ENCODE data around the gene CFAP300. TPM values are rescaled to one million over a fixed set of nuclear protein-coding genes. Genes with fewer than 3 reads are reported as not detected.

CFAP300 gene
- total RNA-seq, 2 donors from 2014 or later = 2.9 to 5.2 TPM

- H3K36me3 Mint-ChIP-seq (ENCODE audit: low read depth) = peaks cover 4% of the 10 kb centered on the region
- TF ChIP-seq CTCF (conservative IDR thresholded peaks at IDR 0.05) = no peak
- 0% methylated on average over 1 of the region's 1 CpG; no CpG with 5 or more reads in 1 of the 2 experiments for WGBS, 2 experiments (ENCODE audit: insufficient coverage in 1 of 2, insufficient read length in 1 of 2)
- no peaks in the 10 kb centered on the region for H3K4me1 ChIP-seq (ENCODE audit: control insufficient read depth, insufficient read depth, low read length)
- no peaks in the 10 kb centered on the region for H3K36me3 ChIP-seq (ENCODE audit: control insufficient read depth, insufficient read depth, low read length)
- peaks cover 37% of the 10 kb centered on the region for H3K9me3 ChIP-seq (ENCODE audit: control insufficient read depth, low read length)
- no peaks in the 10 kb centered on the region for H3K4me1 Mint-ChIP-seq
- H3K27me3 Mint-ChIP-seq (ENCODE audit: insufficient read depth) = no peaks in the 10 kb centered on the region
- H3K9me3 Mint-ChIP-seq = peaks cover 34% of the 10 kb centered on the region
- no peak overlapping the region for H3K4me3 Mint-ChIP-seq
- no peak overlapping the region for H3K4me3 ChIP-seq (ENCODE audit: low read length)
- no peak for DNase-seq
- H3K27me3 ChIP-seq (ENCODE audit: control insufficient read depth, insufficient read depth, low read length, poor library complexity, severe bottlenecking) = no peaks in the 10 kb centered on the region
- H3K27ac ChIP-seq (ENCODE audit: low read depth, low read length) = no peak overlapping the region
- no peak overlapping the region for H3K9ac ChIP-seq (ENCODE audit: extremely low read depth, low read length, poor library complexity, severe bottlenecking)
- no peak overlapping the region for H3K27ac Mint-ChIP-seq
Observed at GRCh38 chr11:102070766-102071165, 23.5 kb downstream of the CFAP300 start.

DNA sequence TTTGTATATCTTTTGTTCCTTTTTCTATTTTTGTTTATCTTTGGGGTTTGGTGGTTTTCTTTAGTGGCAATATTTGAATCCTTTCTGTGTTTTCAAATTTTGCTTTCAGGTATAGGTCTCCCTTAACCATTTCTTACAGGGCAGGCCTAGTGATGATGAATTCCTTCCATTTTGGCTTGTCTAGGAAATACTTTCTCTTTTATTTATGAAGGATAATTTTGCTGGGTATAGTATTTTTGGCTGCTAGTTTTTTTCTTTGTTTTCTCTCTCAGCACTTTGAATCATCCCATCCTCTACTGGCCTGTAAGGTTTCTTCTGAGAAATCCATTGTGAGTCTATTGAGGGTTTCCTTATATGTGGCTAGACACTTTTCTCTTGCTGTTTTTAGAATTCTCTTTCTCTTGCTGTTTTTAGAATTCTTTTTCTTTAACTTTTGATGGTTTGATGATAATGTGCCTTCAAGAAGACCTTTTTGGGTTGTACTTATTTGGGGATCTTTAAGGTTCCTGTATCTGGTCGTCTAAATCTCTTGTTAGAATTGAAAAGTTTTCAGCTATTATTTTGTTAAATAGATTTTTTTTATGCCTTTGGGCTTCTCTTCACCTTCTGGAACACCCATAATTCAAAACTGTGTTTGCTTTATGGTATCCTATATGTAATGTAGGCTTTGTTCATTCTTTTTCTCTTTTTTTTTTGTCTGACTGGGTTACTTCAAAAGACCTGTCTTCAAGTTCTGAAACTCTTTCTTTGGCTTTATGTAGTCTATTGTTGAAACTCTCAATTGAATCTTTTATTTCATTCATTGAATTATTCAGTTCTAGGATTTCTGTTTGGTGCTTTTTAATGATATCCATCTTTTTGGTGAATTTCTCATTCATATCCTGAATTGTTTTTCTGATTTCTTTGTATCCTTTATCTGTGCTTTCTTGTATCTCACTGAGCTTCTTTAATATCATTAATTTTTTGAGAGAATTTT is 24.5 kb downstream of the CFAP300 start:
- Histone ChIP-seq H3K36me3 (ENCODE audit: control insufficient read depth, insufficient read depth, low read length) (no peaks in the 10 kb centered on the region), H3K4me3 (ENCODE audit: low read length) (no peak overlapping the region), H3K9ac (ENCODE audit: extremely low read depth, low read length, poor library complexity, severe bottlenecking) (no peak overlapping the region), H3K27me3 (ENCODE audit: control insufficient read depth, insufficient read depth, low read length, poor library complexity, severe bottlenecking) (no peaks in the 10 kb centered on the region), H3K4me1 (ENCODE audit: control insufficient read depth, insufficient read depth, low read length) (no peaks in the 10 kb centered on the region), H3K27ac (ENCODE audit: low read depth, low read length) (no peak overlapping the region), H3K9me3 (ENCODE audit: control insufficient read depth, low read length) (peaks cover 37% of the 10 kb centered on the region)
- Mint-ChIP-seq H3K4me1 (peaks cover 2% of the 10 kb centered on the region), H3K27me3 (ENCODE audit: insufficient read depth) (no peaks in the 10 kb centered on the region), H3K4me3 (no peak overlapping the region), H3K36me3 (ENCODE audit: low read depth) (peaks cover 4% of the 10 kb centered on the region), H3K27ac (no peak overlapping the region), H3K9me3 (peaks cover 34% of the 10 kb centered on the region)
- WGBS, 2 experiments (ENCODE audit: insufficient coverage in 1 of 2, insufficient read length in 1 of 2) = 75% methylated on average over 1 of the region's 1 CpG; no CpG with 5 or more reads in 1 of the 2 experiments
- no peak for DNase-seq
- no peak for TF ChIP-seq CTCF (conservative IDR thresholded peaks at IDR 0.05)

- peaks cover 34% of the 10 kb centered on the region for H3K9me3 Mint-ChIP-seq
- 92% methylated on average over 2 of the region's 2 CpGs; no CpG with 5 or more reads in 1 of the 2 experiments for WGBS, 2 experiments (ENCODE audit: insufficient coverage in 1 of 2, insufficient read length in 1 of 2)
Observed at GRCh38 chr11:102073253-102073652, 26.0 kb downstream of the CFAP300 start.

More at GRCh38 chr11:102073253-102073652, 26.0 kb downstream of the CFAP300 start:
- Mint-ChIP-seq H3K27me3 (ENCODE audit: insufficient read depth) (no peaks in the 10 kb centered on the region), H3K4me1 (peaks cover 2% of the 10 kb centered on the region), H3K4me3 (no peak overlapping the region), H3K27ac (no peak overlapping the region), H3K36me3 (ENCODE audit: low read depth) (peaks cover 4% of the 10 kb centered on the region)
- no peak for DNase-seq
- H3K4me3 ChIP-seq (ENCODE audit: low read length) = no peak overlapping the region
- H3K4me1 ChIP-seq (ENCODE audit: control insufficient read depth, insufficient read depth, low read length) = no peaks in the 10 kb centered on the region
- H3K36me3 ChIP-seq (ENCODE audit: control insufficient read depth, insufficient read depth, low read length) = no peaks in the 10 kb centered on the region
- no peak overlapping the region for H3K9ac ChIP-seq (ENCODE audit: extremely low read depth, low read length, poor library complexity, severe bottlenecking)
- peaks cover 37% of the 10 kb centered on the region for H3K9me3 ChIP-seq (ENCODE audit: control insufficient read depth, low read length)
- H3K27ac ChIP-seq (ENCODE audit: low read depth, low read length) = no peak overlapping the region
- no peaks in the 10 kb centered on the region for H3K27me3 ChIP-seq (ENCODE audit: control insufficient read depth, insufficient read depth, low read length, poor library complexity, severe bottlenecking)
- TF ChIP-seq CTCF (conservative IDR thresholded peaks at IDR 0.05) = no peak
